ENCODE measurements around the gene SSMEM1.

GRCh38 chr7:130178251-130178650 lies 29.4 kb upstream of the SSMEM1 start:
- no peak for TF ChIP-seq CTCF (IDR thresholded peaks at IDR 0.05; ENCODE audit: low read depth, low read length, missing input control)
- TF ChIP-seq FOXA1 (IDR thresholded peaks at IDR 0.05), result no peak
- no peak for TF ChIP-seq ATF3 (IDR thresholded peaks at IDR 0.05)
- TF ChIP-seq SP1 (IDR thresholded peaks at IDR 0.05), result peak; percentile 43
